HFF-Myc (cell line): ENCODE measurements around the gene CAMK1D.

Experiments used
- DNase-seq: peaks from one replicate; pipeline ENCODE4 v3.0.0-alpha.2; 2011; ENCODE audit warnings: low read depth; ENCODE audit errors: extremely low read depth
- H3K4me3 ChIP-seq: replicated peaks from 2 replicates; pipeline ENCODE4 v1.5.1; 2011; ENCODE audit warnings: low read depth, mild to moderate bottlenecking, control low read depth, low read length
- CTCF ChIP-seq: IDR thresholded peaks from 2 replicates; pipeline ENCODE4 v1.5.1; 2012; ENCODE audit warnings: mild to moderate bottlenecking, low read depth, low read length, control low read depth; ENCODE audit errors: missing control alignments

CAMK1D gene

GRCh38 chr10:12372846-12373245 is 23.5 kb downstream of the CAMK1D start:
- DNase-seq = no peak
- H3K4me3 ChIP-seq = no peak overlapping the region
- no peak for TF ChIP-seq CTCF

GRCh38 chr10:12375076-12375504 is 25.7 kb downstream of the CAMK1D start:
- no peak overlapping the region for H3K4me3 ChIP-seq
- no peak for TF ChIP-seq CTCF
- no peak for DNase-seq

GRCh38 chr10:12376211-12376610 is 26.9 kb downstream of the CAMK1D start:
- TF ChIP-seq CTCF = no peak
- DNase-seq = no peak
- no peak overlapping the region for H3K4me3 ChIP-seq

- no peak overlapping the region for H3K4me3 ChIP-seq
- TF ChIP-seq CTCF = no peak
- DNase-seq = no peak
Measured at GRCh38 chr10:12377658-12378290, 28.4 kb downstream of the CAMK1D start.

GRCh38 chr10:12380999-12381398 is 31.7 kb downstream of the CAMK1D start:
- H3K4me3 ChIP-seq = no peak overlapping the region
- no peak for DNase-seq
- no peak for TF ChIP-seq CTCF

- DNase-seq = no peak
- no peak overlapping the region for H3K4me3 ChIP-seq
- TF ChIP-seq CTCF = no peak
Measured at GRCh38 chr10:12381536-12382156, 32.3 kb downstream of the CAMK1D start.

- DNase-seq = no peak
- no peak for TF ChIP-seq CTCF
- no peak overlapping the region for H3K4me3 ChIP-seq
Measured at GRCh38 chr10:12382157-12382548, 32.8 kb downstream of the CAMK1D start.
